ENCODE results near the gene TMEM200A.
"Not testable (repeated sequence)": the region's sequence is repeated elsewhere in the genome, so short reads cannot be mapped to it uniquely, and the experiment has no call there.

The TMEM200A gene

DNA sequence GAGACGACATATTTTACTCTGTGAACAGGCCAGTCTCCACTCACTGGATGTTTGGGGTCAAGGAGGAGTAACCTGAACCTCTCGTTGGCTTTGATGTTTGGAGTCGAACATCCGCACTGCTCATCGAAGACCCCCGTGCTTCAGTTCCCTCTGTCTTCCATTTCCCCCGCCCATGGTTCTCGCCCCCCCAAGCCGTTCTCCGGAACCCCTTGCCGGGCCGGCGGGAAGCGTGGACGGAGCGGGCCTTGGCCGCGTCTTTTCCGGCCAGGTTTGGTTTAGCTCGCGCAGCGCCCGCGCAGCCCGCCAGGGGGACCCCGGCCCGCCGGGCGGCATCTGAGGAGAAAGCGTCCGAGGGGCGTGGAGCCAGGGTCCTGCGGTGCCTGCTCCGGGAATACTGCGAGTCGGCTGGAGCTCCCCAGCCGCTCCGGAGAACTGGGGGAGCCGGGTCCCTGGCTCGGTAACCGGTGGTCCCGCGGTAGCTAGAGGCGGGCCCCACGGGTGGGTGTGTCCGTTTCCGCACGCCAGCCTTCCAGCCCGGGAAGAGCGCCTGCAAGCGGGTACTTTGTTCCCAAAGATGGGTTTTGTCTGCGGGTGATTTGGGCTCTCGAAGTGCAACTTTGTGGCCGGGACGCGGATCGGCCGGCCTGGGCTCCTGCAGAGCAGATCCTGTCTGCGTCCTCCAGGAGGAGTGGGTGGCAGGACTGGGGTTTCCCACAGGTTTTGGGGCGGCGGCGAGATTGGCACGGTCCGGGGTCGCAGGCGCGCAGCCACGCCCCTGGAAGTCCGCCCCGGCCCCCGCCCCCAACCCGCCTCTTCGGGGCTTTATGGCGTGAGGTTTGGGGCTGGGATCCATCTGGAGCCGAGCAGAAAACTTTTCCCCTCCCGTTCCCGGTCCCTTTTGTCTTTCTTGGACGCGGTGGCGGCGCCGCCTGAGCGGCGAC, at the start of gene TMEM200A:
TMEM200A (plus strand) TSS at position 852 of the 941 bp plus-strand sequence. CDS start 74,406 bp downstream, outside the sequence.
- DNase-seq (ENCODE audit: low read depth, low spot score) = peak; percentile 90

DNA sequence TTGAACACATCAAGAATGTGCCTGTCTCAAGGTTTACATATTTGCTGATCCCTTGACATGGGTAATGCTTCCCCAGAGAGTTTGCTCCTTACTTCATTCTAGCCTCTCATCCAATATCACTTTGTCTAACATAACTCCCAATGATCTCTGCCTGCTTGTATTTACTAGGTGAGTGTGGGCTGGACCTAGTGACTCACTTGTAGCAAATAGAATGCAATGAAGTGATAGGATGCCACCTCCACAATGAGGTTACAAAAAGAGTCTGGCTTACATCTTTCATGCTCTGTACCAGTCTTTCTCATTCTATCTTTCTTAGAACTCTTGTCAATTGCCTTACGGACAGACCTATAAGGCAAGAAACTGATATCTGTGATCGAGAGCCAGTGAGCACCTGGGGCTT, 44.9 kb upstream of the TMEM200A start:
- DNase-seq (ENCODE audit: low read depth, low spot score) = no peak

DNA sequence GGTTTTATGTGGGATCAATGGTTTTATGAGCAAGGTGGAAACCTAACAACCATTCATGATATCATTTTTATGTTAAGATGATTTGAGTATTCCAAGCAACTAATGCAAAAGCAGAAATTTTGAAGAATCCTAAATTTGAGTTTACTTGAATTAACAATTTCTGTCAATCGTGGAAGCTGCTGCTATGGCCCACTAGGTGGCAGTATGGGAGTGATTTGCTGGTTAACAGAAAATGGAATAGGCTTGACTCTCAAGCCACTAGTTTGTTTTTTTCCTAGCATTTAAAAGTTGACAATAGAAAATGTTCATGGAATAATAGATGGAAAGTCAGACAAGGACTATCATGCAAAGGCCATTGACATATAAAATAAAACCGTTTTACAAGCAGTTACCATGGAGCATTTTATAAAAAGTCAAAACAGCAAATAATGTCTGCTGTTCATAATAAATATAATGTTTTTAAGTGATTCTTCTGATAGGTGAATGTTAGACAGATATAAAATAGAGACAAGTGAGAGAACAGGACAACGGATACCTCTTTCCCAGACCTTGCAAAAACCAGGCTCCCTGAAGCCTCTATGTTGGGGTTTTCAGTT, 43.0 kb upstream of the TMEM200A start:
- peak; percentile 79 for DNase-seq (ENCODE audit: low read depth, low spot score)

DNA sequence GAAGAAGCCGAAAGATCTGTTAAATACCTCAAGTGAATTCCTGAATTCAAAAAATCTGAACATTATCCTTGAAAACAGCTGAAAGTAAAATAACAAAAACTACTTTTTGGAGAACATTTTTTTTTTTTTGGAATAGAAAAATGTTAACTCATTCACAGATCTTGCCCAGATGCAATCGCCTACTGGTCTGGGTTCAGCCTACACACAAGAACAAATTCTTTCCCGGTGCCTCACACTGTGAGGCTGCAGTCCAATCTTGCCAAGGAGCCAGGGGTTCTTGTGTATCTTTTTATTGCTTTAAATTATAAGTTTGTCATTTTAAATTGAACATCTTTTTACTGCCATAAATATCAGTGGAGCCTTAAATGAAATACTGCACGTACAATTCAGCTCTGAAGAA, 41.2 kb upstream of the TMEM200A start:
- peak; percentile 68 for DNase-seq (ENCODE audit: low read depth, low spot score)

- DNase-seq (ENCODE audit: low read depth, low spot score) = peak; percentile 58
Observed at GRCh38 chr6:130326496-130326895, 39.3 kb upstream of the TMEM200A start.

- no peak for DNase-seq (ENCODE audit: low read depth, low spot score)
Observed at GRCh38 chr6:130337534-130337933, 28.3 kb upstream of the TMEM200A start.

DNA sequence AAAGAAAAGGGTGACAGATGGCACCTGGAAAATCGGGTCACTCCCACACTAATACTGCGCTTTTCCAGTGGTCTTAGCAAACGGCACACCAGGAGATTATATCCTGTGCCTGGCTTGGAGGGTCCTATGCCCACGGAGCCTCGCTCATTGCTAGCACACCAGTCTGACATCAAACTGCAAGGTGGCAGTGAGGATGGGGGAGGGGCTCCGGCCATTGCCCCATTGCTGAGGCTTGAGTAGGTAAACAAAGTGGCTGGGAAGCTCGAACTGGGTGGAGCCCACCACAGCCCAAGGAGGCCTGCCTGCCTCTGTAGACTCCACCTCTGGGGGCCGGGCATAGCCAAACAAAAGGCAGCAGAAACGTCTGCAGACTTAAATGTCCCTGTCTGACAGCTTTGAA, 19.5 kb upstream of the TMEM200A start:
- DNase-seq (ENCODE audit: low read depth, low spot score) = not testable (repeated sequence)

- DNase-seq (ENCODE audit: low read depth, low spot score) = no peak
Observed at GRCh38 chr6:130354322-130354721, 11.5 kb upstream of the TMEM200A start.

GRCh38 chr6:130355572-130355971, 10.2 kb upstream of the TMEM200A start:
- no peak for DNase-seq (ENCODE audit: low read depth, low spot score)

GRCh38 chr6:130357436-130357835, 8.4 kb upstream of the TMEM200A start:
- no peak for DNase-seq (ENCODE audit: low read depth, low spot score)

GRCh38 chr6:130359736-130360135, 6.1 kb upstream of the TMEM200A start:
- no peak for DNase-seq (ENCODE audit: low read depth, low spot score)

DNA sequence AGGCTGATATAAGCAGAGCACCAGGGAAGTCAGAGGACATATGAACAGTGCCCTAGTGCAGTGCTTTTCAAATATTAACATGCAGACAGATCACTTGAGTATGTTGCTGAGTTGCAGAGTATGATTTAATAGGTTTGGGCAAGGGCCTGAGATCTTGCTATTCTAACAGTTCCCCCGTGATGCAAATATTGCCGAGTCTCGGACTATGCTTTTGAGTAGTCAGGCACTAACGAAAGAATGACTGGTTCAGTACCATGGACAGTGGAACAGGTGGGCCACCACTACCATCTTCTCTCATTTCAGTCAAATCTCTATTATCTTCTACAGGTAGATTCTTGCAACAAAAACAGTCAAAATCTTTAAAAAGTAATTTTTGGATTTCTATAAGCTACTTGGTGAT, 3.7 kb upstream of the TMEM200A start:
- peak; percentile 21 for DNase-seq (ENCODE audit: low read depth, low spot score)

DNA sequence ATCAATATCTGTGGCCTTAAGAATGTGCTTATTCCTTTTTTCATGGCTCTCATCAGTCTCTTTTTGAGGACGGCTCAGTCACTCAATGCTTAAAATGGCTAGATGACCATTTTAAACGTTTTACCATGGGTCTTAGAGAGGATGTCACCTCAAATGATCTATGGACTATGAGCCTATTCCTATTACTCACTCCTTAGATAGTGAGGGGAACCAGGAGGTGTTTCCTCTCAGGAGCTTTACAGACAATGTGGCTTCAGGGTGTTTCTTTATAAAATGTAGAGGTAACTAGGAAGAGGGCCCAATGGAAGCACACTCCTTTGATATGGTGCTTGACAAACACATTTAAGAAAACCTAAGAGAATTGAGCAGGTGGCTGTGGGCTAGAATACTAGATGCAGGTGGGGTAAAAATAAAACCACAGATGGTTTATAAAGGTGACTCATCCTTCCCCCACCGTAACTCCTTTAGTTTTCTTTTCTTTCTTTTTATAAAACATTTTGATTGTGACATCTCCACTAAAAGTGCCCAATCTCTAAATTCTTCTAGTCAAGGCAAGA, 1.5 kb upstream of the TMEM200A start:
- DNase-seq (ENCODE audit: low read depth, low spot score) = no peak

GRCh38 chr6:130366107-130367005, 539 bp downstream of the TMEM200A start:
- DNase-seq (ENCODE audit: low read depth, low spot score) = peak; percentile 81

- no peak for DNase-seq (ENCODE audit: low read depth, low spot score)
Observed at GRCh38 chr6:130367767-130368166, 1.9 kb downstream of the TMEM200A start.

DNA sequence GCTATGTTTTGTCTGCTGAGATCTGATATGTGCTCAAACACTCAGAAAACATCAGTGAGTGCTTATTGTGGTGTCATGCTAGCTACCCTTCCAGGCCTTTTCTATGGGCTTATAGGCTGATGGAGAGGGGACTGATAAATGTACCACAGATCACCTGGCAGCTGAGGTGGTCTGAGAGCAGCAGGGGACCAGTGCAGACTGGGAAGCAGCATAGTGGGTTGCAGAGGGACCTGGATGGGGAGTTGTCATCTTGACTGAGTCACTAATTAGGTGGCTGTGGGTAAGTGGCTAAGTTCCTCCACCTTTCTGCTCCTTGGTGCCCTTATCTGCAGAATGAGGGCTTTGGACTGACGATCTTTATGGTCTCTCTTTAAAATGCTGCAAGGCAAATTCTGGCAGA, 2.8 kb downstream of the TMEM200A start:
- DNase-seq (ENCODE audit: low read depth, low spot score) = no peak

DNA sequence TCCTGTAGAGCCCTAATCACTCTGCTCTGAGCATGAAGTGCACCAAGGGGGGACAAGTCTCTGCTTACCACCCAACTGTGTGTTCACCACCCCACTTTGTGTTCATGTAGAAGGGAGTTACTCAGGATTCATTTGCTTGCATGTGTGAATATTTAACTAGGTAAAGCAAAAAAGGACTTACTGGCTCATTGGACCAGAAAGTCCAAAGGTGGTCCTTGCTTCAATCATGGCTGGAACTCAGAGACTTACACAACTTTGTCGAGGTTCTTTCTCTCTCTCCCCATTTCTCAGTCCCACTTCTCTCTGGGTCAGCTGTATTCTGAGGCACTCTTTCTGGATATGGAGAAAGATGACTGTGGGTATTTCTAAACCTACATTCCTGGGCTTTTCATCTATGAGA, 4.0 kb downstream of the TMEM200A start:
- no peak for DNase-seq (ENCODE audit: low read depth, low spot score)

DNA sequence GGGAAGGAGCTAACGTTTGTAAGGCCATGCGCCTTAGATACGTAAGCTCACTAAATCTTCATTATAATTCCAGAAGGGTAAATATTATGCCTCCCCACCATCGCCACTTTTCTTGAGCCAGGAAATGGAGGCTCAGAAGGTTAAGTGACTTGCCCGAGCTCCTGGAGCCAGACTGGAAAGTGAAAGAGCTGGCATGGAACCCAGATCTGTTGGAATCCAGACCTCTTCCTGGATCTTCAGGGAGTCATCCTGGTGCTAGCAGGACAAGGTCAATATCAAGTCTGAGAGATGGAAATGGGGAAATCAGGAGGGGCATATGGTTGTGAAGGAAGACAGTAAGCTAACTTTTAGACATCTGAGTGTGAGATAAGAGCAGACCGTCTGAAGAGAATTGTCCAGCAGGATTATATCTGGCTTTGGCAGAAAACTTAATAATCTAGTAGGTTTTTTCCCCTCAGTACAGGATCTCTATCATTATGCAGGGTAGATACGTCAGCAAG, 6.2 kb downstream of the TMEM200A start:
- DNase-seq (ENCODE audit: low read depth, low spot score) = no peak

DNA sequence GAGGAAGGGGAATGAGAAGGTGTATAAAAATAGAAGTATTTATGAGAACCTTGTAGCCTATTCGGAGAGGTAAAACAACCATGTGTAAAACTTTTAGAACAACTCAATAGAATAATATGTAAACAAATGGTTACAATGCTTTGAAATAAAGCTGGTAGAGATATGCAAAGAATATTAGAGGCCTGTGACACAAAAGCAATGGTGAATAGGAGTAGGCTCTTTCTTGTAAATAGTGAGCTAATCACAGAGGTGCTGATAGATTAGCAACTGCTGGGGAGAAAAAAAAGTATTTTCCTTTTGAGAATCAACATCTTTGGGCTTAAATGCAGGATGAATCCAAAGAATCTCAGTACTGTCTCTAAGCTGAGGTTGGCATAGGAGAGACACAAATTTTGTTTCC, 7.0 kb downstream of the TMEM200A start:
- DNase-seq (ENCODE audit: low read depth, low spot score) = no peak

DNA sequence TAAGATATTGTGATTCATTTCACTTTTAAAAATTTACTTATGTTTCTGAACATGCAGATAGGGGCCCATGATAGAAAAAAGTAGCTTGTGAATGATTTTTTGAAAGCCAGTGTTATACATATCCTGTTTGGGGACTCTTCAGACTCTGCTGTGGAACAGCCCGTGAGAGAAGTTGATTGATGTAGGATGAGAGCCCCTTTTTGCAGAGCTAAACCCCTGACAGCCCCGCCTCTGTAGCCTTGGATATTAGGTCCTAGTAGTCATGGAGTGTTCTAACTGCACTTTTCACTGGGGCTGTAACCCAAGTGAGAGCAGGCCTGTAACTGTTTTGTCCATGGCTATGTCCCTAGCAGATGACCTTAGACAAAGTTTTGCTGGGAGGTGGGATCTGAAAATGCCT, 8.2 kb downstream of the TMEM200A start:
- DNase-seq (ENCODE audit: low read depth, low spot score) = no peak

GRCh38 chr6:130376936-130377335, 11.1 kb downstream of the TMEM200A start:
- DNase-seq (ENCODE audit: low read depth, low spot score) = no peak
